GM12874 (cell line): Measurements from ENCODE around the gene GIMAP8.

ENCODE experiments used
- TF ChIP-seq, protein P1 (sequence below): IDR thresholded peaks from 2 replicates; pipeline ENCODE4 v1.5.1; 2011; ENCODE audit warnings: low read depth, mild to moderate bottlenecking, control low read depth, low read length, moderate library complexity; ENCODE audit not compliant: insufficient read depth

The GIMAP8 gene

GRCh38 chr7:150502519-150502918, 52.1 kb downstream of the GIMAP8 start:
- TF ChIP-seq, protein P1, sequence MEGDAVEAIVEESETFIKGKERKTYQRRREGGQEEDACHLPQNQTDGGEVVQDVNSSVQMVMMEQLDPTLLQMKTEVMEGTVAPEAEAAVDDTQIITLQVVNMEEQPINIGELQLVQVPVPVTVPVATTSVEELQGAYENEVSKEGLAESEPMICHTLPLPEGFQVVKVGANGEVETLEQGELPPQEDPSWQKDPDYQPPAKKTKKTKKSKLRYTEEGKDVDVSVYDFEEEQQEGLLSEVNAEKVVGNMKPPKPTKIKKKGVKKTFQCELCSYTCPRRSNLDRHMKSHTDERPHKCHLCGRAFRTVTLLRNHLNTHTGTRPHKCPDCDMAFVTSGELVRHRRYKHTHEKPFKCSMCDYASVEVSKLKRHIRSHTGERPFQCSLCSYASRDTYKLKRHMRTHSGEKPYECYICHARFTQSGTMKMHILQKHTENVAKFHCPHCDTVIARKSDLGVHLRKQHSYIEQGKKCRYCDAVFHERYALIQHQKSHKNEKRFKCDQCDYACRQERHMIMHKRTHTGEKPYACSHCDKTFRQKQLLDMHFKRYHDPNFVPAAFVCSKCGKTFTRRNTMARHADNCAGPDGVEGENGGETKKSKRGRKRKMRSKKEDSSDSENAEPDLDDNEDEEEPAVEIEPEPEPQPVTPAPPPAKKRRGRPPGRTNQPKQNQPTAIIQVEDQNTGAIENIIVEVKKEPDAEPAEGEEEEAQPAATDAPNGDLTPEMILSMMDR: no peak

DNA sequence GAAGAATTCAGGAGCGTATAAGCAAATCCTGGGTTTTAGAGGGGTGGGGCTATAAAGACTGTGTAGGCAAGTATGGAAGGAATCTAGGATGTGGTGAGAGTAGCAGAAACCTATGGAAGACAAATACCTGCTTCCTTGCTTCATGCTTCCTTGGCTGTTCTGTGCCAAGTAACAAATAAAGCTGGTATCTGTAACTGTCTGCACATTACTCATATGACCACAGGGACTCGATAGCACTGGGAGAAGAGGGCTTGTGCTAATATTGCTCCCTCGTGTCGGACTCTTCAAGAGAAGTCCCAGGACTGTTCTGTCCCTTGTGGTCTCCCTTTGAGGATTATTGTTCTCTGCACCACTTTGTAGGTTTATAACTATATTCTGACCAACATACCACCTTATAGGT, 52.7 kb downstream of the GIMAP8 start:
- TF ChIP-seq, protein P1: no peak

- TF ChIP-seq, protein P1: no peak
Observed at GRCh38 chr7:150503581-150503980, 53.2 kb downstream of the GIMAP8 start.

GRCh38 chr7:150507947-150508602, 57.6 kb downstream of the GIMAP8 start:
- TF ChIP-seq, protein P1: no peak

GRCh38 chr7:150511048-150511447, 60.6 kb downstream of the GIMAP8 start:
- TF ChIP-seq, protein P1: no peak

GRCh38 chr7:150513758-150514157, 63.3 kb downstream of the GIMAP8 start:
- TF ChIP-seq, protein P1: no peak

DNA sequence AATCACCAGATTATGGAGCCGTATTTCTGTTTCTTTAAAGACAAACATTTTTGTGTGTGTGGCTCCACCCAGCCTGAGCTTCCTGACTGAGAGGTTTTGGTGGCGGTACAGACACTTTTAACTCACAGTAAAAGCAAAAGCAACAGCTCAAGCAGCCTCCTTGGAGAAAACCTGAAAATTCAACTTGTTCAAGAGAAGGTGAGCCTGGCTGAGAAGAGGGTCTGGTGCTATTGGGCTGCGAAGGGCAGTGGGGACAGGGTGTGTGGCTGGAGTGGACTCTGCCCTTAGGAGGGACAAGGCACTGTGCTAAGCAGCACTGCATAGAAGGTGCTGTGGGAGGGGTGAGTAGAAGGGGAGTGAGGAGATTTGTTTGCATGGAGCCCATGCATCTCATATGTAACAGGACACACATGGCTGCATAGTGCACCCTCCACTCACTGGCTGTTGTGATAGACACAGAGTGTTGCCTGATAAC, 64.4 kb downstream of the GIMAP8 start, which contains the start of gene GIMAP7:
Gene GIMAP7 (plus strand): TSS at position 125 of the 475 bp plus-strand sequence. CDS start 5,103 bp downstream, outside the sequence.
- TF ChIP-seq, protein P1: no peak
